ENCODE data around the gene SORCS1. TPM values are rescaled to one million over a fixed set of nuclear protein-coding genes. Genes with fewer than 3 reads are reported as not detected.

Gene SORCS1
- total and polyA plus RNA-seq, 12 donors: 0.18 to 11.1 (median 1.1) TPM

GRCh38 chr10:106734220-106734619, 430.3 kb downstream of the SORCS1 start:
- DNase-seq: no peak
- no peaks in the 10 kb centered on the region for H3K36me3 ChIP-seq (replicated peaks in 1 of 2)
- no peak overlapping the region for H3K27ac ChIP-seq
- intact Hi-C loops (cut with DNase I): no loop called here
- TF ChIP-seq CTCF (IDR thresholded peaks at IDR 0.05) (no peak), POLR2A (IDR thresholded peaks at IDR 0.05) (no peak)
- H3K9me3 ChIP-seq (replicated peaks in 1 of 3): no peaks in the 10 kb centered on the region
- H3K4me1 ChIP-seq (replicated peaks in 1 of 2): no peaks in the 10 kb centered on the region
- no peak overlapping the region for H3K4me3 ChIP-seq
- no peaks in the 10 kb centered on the region for H3K27me3 ChIP-seq

- H3K4me1 ChIP-seq (replicated peaks in 1 of 2): no peaks in the 10 kb centered on the region
- no peaks in the 10 kb centered on the region for H3K36me3 ChIP-seq (replicated peaks in 1 of 2)
- WGBS, 4 donors: 56 to 76% (median 56%) methylated on average over 2 of the region's 2 CpGs
- TF ChIP-seq CTCF (IDR thresholded peaks at IDR 0.05) (no peak), POLR2A (IDR thresholded peaks at IDR 0.05) (no peak)
- intact Hi-C loops (cut with DNase I): no loop called here
- H3K4me3 ChIP-seq: no peak overlapping the region
- DNase-seq: no peak
- H3K27me3 ChIP-seq: no peaks in the 10 kb centered on the region
- no peak overlapping the region for H3K27ac ChIP-seq
- H3K9me3 ChIP-seq (replicated peaks in 1 of 3): no peaks in the 10 kb centered on the region
Measured at GRCh38 chr10:106728232-106728631, 436.3 kb downstream of the SORCS1 start.

- intact Hi-C loops (cut with DNase I): no loop called here
- no peaks in the 10 kb centered on the region for H3K9me3 ChIP-seq (replicated peaks in 1 of 3)
- WGBS, 4 donors: 64 to 88% (median 74%) methylated on average over 1 of the region's 1 CpG
- no peak overlapping the region for H3K4me3 ChIP-seq
- no peak overlapping the region for H3K27ac ChIP-seq
- no peak for DNase-seq
- H3K4me1 ChIP-seq (replicated peaks in 1 of 2): no peaks in the 10 kb centered on the region
- no peaks in the 10 kb centered on the region for H3K36me3 ChIP-seq (replicated peaks in 1 of 2)
- H3K27me3 ChIP-seq: no peaks in the 10 kb centered on the region
- TF ChIP-seq CTCF (IDR thresholded peaks at IDR 0.05) (no peak), POLR2A (IDR thresholded peaks at IDR 0.05) (no peak)
Measured at GRCh38 chr10:106727170-106727569, 437.3 kb downstream of the SORCS1 start.

- no peaks in the 10 kb centered on the region for H3K4me1 ChIP-seq (replicated peaks in 1 of 2)
- no peaks in the 10 kb centered on the region for H3K9me3 ChIP-seq (replicated peaks in 1 of 3)
- intact Hi-C loops (cut with DNase I): no loop called here
- no peaks in the 10 kb centered on the region for H3K27me3 ChIP-seq
- no peak for DNase-seq
- TF ChIP-seq POLR2A (IDR thresholded peaks at IDR 0.05): no peak
- TF ChIP-seq CTCF (IDR thresholded peaks at IDR 0.05): no peak
- H3K4me3 ChIP-seq: no peak overlapping the region
- no peaks in the 10 kb centered on the region for H3K36me3 ChIP-seq (replicated peaks in 1 of 2)
- WGBS, 4 donors: 74 to 86% (median 77%) methylated on average over 2 of the region's 2 CpGs
- no peak overlapping the region for H3K27ac ChIP-seq
Measured at GRCh38 chr10:106722524-106722923, 442.0 kb downstream of the SORCS1 start.
